Measurements from ENCODE around the gene MMEL1.

DNA sequence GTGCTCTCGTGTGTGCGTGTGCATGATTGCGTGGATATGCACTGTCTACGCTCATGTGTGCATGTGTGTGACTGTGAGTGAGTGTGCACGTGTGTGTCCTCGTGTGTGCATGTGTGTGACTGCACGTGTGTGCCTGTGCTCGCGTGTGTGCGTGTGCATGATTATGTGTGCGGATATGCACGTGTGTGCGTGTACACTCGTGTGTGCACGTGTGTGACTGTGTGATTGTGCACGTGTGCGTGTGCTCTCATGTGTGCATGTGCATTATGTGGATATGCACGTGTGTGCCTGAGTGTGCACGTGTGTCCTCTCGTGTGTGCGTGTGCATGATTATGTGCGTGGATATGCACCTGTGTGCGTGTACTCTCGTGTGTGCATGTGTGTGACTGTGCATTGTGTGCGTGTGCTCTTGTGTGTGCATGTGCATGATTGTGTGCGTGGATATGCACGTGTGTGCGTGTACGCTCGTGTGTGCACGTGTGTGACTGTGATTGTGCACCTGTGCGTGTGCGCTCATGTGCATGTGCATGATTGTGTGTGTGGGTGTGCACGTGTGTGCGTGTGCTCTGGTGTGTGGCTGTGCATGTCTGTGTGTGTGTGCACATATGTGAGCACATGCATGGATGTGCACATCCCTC lies 2.2 kb downstream of the MMEL1 start:
- TF ChIP-seq CTCF (IDR thresholded peaks at IDR 0.05), result no peak
- no peak for TF ChIP-seq EZH2 (IDR thresholded peaks at IDR 0.05; ENCODE audit: borderline replicate concordance, insufficient read depth, low read depth, low read length, poor library complexity, severe bottlenecking)

Data from B cell (primary cell).